SU-DHL-6 (cell line): Measurements from ENCODE around the gene ITPK1.

ENCODE experiments used
- H2AFZ ChIP-seq: fragments of 200-600 bp; sonication (generic); 2 replicates; pipeline ENCODE4 v1.6.1; 2014; ENCODE audit warnings: low read depth, mild to moderate bottlenecking, moderate library complexity, mixed read lengths, antibody characterized with exemption, low read length; ENCODE audit not compliant: severe bottlenecking
- H3F3A ChIP-seq: fragments of 200-600 bp; shearing (Covaris generic); 2 replicates; pipeline ENCODE4 v1.6.0; 2016; ENCODE audit warnings: antibody characterized with exemption, mild to moderate bottlenecking; ENCODE audit not compliant: insufficient read depth
- H3K27ac ChIP-seq: fragments of 200-600 bp; sonication (generic); 2 replicates; pipeline ENCODE4 v1.5.1; 2016; ENCODE audit warnings: low read depth, mild to moderate bottlenecking, low read length, moderate library complexity, mixed read lengths
- H3K27me3 ChIP-seq: fragments of 200-600 bp; sonication (generic), shearing (Covaris generic); 2 replicates; pipeline ENCODE4 v1.6.0; 2014; ENCODE audit warnings: mild to moderate bottlenecking, low read length
- H3K36me3 ChIP-seq: fragments of 200-600 bp; sonication (generic); 2 replicates; pipeline ENCODE4 v1.6.1; 2014; ENCODE audit warnings: mild to moderate bottlenecking, low read length, mixed read lengths
- H3K4me2 ChIP-seq: fragments of 300-600, 200-600 bp; shearing (Covaris generic), sonication (generic); 2 replicates; pipeline ENCODE4 v1.6.0; 2014; ENCODE audit warnings: low read length, low read depth, mild to moderate bottlenecking; ENCODE audit not compliant: poor library complexity, severe bottlenecking
- H3K4me3 ChIP-seq: fragments of 200-600 bp; sonication (generic); 2 replicates; pipeline ENCODE4 v1.5.1; 2014; ENCODE audit warnings: antibody characterized with exemption, low read length, mild to moderate bottlenecking, mixed read lengths; ENCODE audit not compliant: insufficient read depth, poor library complexity, severe bottlenecking
- H3K79me2 ChIP-seq: fragments of 200-600 bp; sonication (generic); 2 replicates; pipeline ENCODE4 v1.6.1; 2014; ENCODE audit warnings: mild to moderate bottlenecking, low read length, moderate library complexity; ENCODE audit not compliant: insufficient read depth
- H3K9ac ChIP-seq: fragments of 200-600 bp; sonication (generic); 2 replicates; pipeline ENCODE4 v1.7.0; 2014; ENCODE audit warnings: mild to moderate bottlenecking, low read length
- H3K9me2 ChIP-seq: fragments of 200-600 bp; sonication (generic); replicated peaks from 2 replicates; pipeline ENCODE4 v1.6.1; 2014; ENCODE audit warnings: low read length; ENCODE audit not compliant: insufficient read depth
- H3K9me3 ChIP-seq: fragments of 200-600 bp; sonication (generic); 2 replicates; pipeline ENCODE4 v1.6.1; 2014; ENCODE audit warnings: low read length, mixed read lengths; ENCODE audit not compliant: insufficient read depth
- H4K20me1 ChIP-seq: fragments of 200-600 bp; sonication (generic); 2 replicates; pipeline ENCODE4 v1.6.1; 2014; ENCODE audit warnings: low read depth, mild to moderate bottlenecking, antibody characterized with exemption, low read length, moderate library complexity, mixed read lengths
- EZH2phosphoT487 ChIP-seq: fragments of 200-600 bp; sonication (generic), shearing (Covaris generic); conservative IDR thresholded peaks from 2 replicates; pipeline ENCODE4 v1.6.1; 2018; ENCODE audit warnings: mild to moderate bottlenecking, antibody characterized with exemption, low read length, moderate library complexity, mixed read lengths
- TF ChIP-seq, protein P1 (sequence below): fragments of 200-600 bp; sonication (generic); IDR thresholded peaks from one replicate; pipeline ENCODE4 v1.5.1; 2017; ENCODE audit warnings: antibody characterized with exemption, mild to moderate bottlenecking, low read length, moderate library complexity; ENCODE audit not compliant: insufficient read depth, poor library complexity, severe bottlenecking

Gene ITPK1

DNA sequence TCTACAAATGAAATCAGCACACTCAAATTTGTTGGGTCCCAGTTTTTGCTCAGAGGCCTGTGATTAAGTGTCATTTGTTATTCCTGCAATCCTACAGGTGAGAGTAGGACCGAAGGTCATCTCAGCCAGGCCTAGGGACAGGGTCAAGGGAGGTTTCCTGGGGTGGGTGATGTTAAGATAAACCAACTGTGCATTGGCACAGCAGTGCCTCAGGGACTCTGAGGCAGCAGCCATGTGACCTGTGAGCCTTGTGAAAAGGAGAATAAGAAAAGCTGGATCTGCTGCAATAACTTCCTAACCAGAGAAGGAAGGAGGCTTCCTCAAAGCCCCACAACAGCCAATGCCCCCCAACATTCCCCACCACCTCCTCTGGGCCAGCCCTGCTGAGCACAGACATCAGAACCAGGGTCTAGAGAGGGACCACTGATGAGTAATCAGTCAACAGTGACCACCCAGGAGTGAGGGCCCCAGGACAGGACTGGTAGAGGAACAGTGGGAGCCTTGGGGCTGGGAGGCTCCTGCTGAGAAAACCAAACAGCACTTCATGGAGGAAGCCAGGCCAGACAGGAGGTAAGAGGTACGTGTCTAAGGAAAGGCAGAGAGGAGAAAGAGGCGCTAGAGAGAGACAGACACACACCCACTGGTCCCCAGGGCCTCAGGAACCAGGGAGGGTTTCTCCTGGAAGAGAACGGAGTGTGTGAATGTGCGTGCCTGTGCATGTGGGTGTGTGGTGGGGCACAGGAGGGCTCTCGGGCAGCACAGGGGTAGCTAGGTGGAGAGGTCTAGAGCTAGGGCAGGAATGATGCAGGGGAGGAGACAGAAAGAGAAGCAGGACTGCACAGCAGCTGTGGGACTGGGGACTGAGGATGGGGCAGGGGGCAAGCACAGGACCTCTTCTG is 82.4 kb downstream of the ITPK1 start:
- H3K4me2 ChIP-seq: no peak overlapping the region
- H3K9me2 ChIP-seq: no peaks in the 10 kb centered on the region
- H3K27me3 ChIP-seq: no peaks in the 10 kb centered on the region
- no peaks in the 10 kb centered on the region for H3K79me2 ChIP-seq
- no peaks in the 10 kb centered on the region for H3K9me3 ChIP-seq
- H3K9ac ChIP-seq: no peak overlapping the region
- TF ChIP-seq EZH2phosphoT487: no peak
- TF ChIP-seq, protein P1, sequence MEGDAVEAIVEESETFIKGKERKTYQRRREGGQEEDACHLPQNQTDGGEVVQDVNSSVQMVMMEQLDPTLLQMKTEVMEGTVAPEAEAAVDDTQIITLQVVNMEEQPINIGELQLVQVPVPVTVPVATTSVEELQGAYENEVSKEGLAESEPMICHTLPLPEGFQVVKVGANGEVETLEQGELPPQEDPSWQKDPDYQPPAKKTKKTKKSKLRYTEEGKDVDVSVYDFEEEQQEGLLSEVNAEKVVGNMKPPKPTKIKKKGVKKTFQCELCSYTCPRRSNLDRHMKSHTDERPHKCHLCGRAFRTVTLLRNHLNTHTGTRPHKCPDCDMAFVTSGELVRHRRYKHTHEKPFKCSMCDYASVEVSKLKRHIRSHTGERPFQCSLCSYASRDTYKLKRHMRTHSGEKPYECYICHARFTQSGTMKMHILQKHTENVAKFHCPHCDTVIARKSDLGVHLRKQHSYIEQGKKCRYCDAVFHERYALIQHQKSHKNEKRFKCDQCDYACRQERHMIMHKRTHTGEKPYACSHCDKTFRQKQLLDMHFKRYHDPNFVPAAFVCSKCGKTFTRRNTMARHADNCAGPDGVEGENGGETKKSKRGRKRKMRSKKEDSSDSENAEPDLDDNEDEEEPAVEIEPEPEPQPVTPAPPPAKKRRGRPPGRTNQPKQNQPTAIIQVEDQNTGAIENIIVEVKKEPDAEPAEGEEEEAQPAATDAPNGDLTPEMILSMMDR: no peak
- no peak overlapping the region for H3K27ac ChIP-seq
- H3K36me3 ChIP-seq: no peaks in the 10 kb centered on the region
- H2AFZ ChIP-seq: no peak overlapping the region
- H3K4me3 ChIP-seq: no peak overlapping the region
- H4K20me1 ChIP-seq: no peaks in the 10 kb centered on the region
- H3F3A ChIP-seq: no peaks in the 10 kb centered on the region

DNA sequence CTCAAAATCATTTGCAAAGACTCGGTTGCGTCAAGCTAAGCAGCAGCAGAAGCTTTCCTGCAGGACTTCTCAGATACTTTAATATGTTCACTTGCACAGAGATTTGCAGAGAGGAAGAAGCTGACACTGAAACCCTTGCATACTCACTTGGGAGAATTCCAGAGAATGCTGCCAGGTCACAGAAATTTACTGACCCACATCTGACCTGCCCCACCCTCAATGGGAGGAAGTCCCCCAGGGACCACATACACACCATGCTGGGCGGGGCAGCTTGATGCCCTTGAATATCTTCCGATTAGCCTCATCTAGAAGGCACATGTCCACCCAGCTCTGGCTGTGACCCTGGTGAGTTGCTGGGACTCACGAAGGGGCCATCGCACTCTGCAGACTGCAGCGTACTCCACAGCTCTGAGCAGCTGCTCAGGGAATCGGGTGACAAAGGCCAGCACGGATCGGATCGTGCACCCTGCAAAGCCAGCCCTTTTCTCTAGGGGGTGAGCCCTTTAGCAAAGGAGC is 83.2 kb downstream of the ITPK1 start:
- Histone ChIP-seq H3K36me3 (no peaks in the 10 kb centered on the region), H3K27ac (no peak overlapping the region), H3K4me2 (no peak overlapping the region), H3K27me3 (no peaks in the 10 kb centered on the region), H3K79me2 (no peaks in the 10 kb centered on the region), H3F3A (no peaks in the 10 kb centered on the region), H3K9me2 (no peaks in the 10 kb centered on the region), H3K9ac (no peak overlapping the region), H3K4me3 (no peak overlapping the region), H3K9me3 (no peaks in the 10 kb centered on the region), H2AFZ (no peak overlapping the region), H4K20me1 (no peaks in the 10 kb centered on the region)
- no peak for TF ChIP-seq EZH2phosphoT487
- TF ChIP-seq, protein P1: no peak

DNA sequence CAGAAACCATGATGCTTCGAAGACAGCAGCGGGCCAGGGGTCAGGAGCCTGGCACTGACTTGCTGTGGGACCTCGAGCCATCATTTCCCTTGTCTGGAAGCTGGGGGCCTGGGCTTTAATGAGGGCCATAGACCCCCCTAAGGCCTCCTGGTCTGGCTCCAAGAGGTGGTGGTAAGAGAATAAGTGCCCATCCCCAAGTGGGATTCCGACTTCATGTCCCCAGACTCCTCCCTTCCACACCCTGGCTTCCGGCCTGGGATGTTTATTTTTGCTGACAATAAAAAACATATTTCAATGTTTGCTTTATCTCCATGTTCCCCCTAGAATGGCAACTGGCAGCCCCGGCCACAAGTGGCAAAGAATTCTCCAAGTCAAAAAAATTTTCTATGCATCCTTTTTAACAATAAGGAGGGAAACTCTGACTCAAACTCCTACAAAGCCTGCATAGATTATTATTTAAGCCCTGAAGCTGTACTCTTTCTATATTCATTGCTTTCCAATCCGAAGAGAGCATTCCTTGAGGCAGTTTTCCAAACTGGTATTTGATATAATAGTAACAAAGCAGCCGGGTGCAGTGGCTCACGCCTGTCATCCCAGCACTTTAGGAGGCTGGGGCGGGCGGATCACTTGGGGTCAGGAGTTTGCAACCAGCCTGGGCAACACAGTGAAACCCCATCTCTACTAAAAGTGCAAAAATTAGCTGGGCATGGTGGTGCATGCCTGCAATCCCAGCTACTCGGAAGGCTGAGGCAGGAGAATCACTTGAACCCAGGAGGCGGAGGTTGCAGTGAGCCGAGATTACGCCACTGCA is 84.0 kb downstream of the ITPK1 start:
- Histone ChIP-seq H3K9me2 (no peaks in the 10 kb centered on the region), H3K27ac (no peak overlapping the region), H3K79me2 (no peaks in the 10 kb centered on the region)

More for the DNA sequence above, 84.0 kb downstream of the ITPK1 start:
- Histone ChIP-seq H3K36me3 (no peaks in the 10 kb centered on the region), H3K9ac (no peak overlapping the region), H4K20me1 (no peaks in the 10 kb centered on the region), H3K4me3 (no peak overlapping the region), H2AFZ (no peak overlapping the region), H3K27me3 (no peaks in the 10 kb centered on the region), H3K9me3 (no peaks in the 10 kb centered on the region), H3K4me2 (no peak overlapping the region), H3F3A (no peaks in the 10 kb centered on the region)
- TF ChIP-seq, protein P1: no peak
- TF ChIP-seq EZH2phosphoT487: no peak
